GM21576 (cell line): ENCODE results near the gene GATM.
"Not testable (repeated sequence)": the region's sequence is repeated elsewhere in the genome, so short reads cannot be mapped to it uniquely, and the experiment has no call there.

Source experiments
- ATAC-seq: cut with Tn5 transposase; IDR thresholded peaks from one replicate; pipeline ENCODE4 v1.9.1; 2021; ENCODE audit warnings: mild to moderate bottlenecking, moderate library complexity; ENCODE audit not compliant: unreplicated experiment

The GATM gene

GRCh38 chr15:45355860-45356259 lies 22.5 kb downstream of the GATM start:
- no peak for ATAC-seq

- ATAC-seq: no peak
These were observed 23.6 kb downstream of the GATM start for GRCh38 chr15:45354711-45355110.

- ATAC-seq: no peak
These were observed 27.1 kb downstream of the GATM start for GRCh38 chr15:45351227-45351626.

DNA sequence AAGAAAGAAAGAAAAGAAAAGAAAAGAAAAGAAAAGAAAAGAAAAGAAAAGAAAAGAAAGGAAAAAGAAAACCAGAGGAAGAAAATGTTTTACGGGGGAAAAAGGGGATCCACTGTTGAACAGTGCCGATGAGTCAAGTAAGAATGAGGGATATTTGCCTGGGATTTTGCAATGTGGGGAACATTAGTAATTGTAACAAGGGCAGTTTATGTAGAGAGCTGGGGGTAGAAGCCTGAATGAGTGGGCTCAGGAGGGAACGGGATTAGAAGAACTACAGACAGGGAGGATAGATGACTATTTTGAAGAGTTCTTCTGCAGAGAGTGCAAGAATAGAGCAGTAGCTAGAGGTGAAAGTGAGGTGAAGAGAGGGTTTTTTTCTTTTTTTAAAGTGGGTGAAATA lies 28.7 kb downstream of the GATM start:
- ATAC-seq: no peak

- ATAC-seq: no peak
These were observed 30.4 kb downstream of the GATM start for GRCh38 chr15:45347989-45348388.

DNA sequence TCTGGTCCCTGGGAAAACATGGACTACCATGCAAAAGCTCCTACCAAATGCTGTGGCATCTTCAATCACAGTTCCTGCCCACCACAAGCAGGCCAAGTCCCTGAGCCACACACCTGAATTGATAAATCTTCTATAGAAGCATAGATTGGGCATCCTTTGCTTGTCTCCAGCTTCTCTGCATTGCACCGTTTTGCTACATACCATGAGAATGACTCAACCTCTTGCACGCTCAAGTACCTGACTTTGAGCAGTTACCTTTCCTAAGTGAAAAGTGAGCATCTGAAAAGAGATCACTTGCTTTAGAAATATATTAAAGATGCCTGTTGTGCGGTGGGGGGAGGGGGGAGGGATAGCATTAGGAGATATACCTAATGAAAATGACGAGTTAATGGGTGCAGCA lies 31.3 kb downstream of the GATM start:
- no peak for ATAC-seq

- no peak for ATAC-seq
These were observed 32.0 kb downstream of the GATM start for GRCh38 chr15:45346381-45346780.

DNA sequence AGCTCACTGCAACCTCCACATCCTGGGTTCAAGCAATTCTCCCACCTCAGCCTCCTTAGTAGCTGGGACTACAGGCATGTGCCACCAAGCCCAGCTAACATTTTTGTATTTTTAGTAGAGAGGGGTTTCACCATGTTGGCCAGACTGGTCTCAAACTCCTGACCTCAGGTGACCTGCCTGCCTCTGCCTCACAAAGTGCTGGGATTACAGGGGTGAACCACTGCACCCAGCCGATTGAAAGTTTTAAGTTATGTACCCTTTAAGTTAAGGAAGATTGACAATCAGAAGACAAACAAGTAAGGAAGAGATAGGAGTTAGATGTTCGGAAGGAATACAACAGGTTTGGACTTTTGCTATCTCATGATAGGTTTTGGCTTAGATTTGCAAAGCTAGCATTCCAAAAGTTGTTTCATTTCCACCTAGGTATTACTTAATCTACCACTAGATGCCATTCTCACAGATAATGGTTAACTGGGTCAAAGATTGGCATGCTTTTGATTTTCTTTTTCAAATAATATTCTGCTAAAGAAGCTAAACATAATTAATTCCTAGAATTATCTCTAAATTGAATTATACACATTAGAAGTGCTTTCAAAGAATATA lies 35.0 kb downstream of the GATM start:
- no peak for ATAC-seq

DNA sequence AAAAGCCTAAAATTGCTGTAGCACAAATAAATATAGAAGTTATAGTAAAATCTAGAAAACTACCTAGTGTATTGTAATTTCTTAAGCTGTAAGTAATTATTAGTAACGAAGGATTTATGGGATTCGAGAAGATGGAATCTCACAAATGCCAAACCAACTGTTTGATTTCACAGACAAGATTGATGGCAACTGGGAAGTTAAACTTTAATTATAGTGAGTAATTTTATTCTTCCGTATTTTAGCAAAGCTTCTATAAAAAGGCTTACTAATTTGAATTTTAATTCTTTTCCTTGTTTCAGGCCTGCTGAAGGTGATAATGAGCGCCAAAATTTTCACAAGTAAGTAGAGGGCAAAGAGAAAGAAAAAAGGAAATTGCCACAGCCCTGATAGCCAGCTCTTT lies 36.6 kb downstream of the GATM start:
- ATAC-seq: no peak

DNA sequence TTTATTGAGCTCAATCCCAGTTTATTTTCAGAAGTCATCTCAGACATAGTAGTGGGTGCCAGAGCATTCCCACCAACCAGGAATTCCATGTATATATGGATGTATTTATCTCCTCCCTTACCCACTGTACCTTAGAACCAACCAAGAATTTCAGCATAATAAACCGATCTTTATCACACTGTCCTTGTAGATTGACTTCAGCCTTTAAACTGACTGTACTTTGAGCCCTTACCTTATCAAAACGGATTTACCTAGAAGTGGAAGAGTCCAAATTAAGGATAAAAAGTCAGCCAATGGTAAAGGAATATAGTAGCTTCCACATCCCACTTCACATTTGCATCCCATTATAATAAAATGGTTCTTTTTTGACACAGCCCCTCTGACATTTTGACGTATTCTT lies 37.9 kb downstream of the GATM start:
- ATAC-seq: no peak

- ATAC-seq: no peak
These were observed 39.9 kb downstream of the GATM start for GRCh38 chr15:45338417-45338816.

DNA sequence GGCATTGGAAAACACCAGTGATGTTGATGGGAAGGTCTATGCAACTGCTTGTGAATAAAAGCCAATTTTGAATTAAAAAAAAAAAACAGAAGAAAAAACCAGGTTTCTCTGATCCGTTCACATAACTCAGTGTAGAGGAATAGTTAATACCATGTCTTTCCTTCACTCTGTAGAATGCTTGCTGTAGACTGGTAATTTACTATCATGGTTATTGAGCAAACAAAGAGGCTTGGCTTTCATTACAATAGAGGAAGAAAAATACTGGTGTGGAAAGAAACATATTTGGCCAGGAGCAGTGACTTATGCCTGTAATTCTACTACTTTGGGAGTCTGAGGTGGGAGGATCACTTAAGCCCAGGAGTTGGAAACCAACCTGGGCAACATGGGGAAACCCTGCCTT lies 41.1 kb downstream of the GATM start:
- ATAC-seq: no peak

- ATAC-seq: no peak
These were observed 44.8 kb downstream of the GATM start for GRCh38 chr15:45333550-45333949.

- no peak for ATAC-seq
These were observed 45.6 kb downstream of the GATM start for GRCh38 chr15:45332694-45333093.

- no peak for ATAC-seq
These were observed 46.4 kb downstream of the GATM start for GRCh38 chr15:45331972-45332371.

GRCh38 chr15:45328663-45329062 lies 49.7 kb downstream of the GATM start:
- ATAC-seq: no peak

- no peak for ATAC-seq
These were observed 51.6 kb downstream of the GATM start for GRCh38 chr15:45326741-45327140.

GRCh38 chr15:45326280-45326679 lies 52.1 kb downstream of the GATM start:
- ATAC-seq: no peak

DNA sequence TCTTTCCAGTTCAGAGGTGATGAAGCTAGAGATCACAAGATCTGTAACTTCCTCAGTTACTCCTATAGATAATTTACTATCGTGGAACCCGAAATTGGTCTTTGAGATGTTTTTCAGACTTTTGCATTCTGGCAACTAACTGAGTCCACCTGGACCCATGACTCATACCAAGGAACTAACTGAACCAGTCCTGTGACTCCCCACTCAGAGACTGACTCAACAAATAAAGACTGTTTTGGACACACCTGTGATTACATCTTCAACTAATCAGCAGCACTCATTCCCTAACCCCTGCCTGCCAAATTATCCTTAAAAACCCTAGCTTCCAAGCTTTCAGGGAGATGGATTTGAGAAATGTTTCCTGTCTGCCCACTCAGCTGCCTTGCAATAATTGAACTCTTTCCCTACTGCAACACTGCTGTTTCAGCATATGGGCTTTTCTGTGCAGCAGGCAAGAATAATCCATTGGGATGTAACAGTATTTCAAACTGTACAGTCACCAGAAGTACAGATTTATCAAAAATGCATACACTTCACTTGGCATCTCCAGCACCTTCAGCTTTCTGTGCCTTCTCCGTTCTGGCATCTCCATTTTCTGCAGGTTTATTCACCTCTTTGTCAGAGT lies 57.7 kb downstream of the GATM start:
- no peak for ATAC-seq

- ATAC-seq: no peak
These were observed 58.7 kb downstream of the GATM start for GRCh38 chr15:45319472-45320214.

DNA sequence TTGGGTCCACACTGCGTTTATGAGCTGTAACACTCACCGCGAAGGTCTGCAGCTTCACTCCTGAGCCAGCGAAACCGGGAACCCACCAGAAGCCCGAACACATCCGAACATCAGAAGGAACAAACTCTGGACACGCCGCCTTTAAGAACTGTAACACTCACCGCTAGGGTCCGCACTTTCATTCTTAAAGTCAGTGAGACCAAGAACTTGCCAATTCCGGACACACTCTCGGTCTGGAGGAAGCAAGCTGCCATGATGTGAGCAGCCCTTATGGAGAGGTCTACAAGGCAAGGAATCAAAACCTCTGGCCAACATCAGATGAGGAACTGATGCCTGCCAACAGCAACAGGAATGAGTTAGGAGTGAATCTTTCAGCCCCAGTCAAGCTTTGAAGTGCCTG lies 63.4 kb downstream of the GATM start:
- ATAC-seq: no peak

GRCh38 chr15:45314117-45314516 lies 64.2 kb downstream of the GATM start:
- not testable (repeated sequence) for ATAC-seq
